Measurements from ENCODE around the gene DCAF15.

Gene DCAF15

DNA sequence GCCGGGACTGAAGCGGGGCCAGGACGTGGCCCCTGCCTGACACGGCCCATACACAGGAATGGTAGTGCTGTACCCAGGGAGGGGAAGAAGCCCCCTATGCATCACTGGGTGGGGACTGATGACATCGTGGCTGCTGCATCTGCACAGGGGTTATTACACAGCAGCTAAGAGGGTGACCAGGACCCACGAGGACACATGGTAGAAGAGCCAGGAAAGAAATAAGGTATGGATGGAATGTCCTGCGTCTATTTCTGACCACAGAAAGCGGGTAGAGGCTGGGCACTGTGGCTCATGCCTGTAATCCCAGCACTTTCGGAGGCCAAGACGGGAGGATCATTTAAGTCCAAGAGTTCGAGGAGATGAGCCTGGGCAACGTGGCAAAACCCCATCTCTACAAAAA is 24.1 kb downstream of the DCAF15 start:
- peak; percentile 45 for DNase-seq (ENCODE audit: low read depth)

DNA sequence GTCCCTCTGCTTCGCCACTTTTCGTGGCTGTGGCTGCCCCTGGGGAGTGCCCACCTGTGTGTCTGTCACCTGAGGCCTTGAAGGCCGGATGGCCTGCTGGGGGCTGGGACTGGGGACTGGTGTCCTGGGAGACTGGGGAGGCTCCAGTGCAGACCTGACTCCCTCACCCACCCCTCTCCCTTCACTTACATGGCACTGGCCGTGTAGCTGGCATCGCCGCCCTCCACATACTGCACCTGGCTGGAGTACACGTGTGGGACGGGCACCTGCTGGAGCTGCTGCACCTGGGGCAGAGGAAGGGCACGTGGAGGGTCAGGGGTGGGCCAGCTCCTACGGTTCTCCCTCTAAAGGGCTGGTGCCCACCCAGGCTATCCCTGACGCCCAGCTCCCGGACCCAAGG is 25.5 kb downstream of the DCAF15 start:
- no peak for DNase-seq (ENCODE audit: low read depth)

DNA sequence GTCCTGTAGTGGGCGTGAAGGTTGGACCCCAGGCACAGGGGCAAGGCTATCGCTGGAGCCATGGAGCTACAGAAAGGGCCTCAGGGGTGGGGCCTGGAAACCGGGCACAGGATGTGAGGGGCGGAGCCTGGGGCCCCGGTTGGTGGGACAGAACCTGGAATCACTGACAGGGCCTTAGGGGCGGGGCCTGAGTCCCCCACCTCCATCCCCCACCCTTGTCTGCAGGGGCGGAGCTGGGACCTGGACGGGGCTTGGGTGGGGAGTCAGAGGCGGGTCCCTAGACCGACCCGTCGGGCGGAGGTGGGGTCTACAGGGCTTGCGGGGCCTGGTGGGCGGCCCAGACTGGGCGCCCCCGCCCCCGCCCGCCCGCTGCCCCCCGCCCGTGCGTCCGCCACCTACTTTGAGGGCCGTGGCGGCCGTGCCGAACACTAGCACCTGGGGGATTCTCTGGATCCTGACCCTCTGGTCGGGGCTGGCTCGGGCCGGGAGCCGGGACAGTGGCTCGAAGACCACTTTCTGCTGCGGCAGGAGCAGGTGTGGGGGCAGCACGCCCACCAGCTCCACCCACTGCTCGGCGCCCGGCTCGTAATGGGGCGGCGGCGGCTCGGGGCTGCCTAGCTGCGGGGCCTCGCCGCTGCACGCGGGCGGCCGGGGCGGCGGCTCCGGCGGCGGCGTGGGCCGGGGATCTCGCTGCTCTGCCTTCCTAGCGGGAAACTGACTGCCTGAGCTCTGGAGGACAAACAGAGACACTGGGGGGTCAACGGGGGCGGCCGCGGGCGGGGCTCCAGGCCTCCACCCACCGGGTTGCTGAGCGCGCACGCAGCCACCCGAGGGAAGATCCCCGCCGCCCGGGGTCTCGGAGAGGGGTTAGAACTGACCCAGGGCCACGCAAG is 26.3 kb downstream of the DCAF15 start:
- peak; percentile 42 for DNase-seq (ENCODE audit: low read depth)

DNA sequence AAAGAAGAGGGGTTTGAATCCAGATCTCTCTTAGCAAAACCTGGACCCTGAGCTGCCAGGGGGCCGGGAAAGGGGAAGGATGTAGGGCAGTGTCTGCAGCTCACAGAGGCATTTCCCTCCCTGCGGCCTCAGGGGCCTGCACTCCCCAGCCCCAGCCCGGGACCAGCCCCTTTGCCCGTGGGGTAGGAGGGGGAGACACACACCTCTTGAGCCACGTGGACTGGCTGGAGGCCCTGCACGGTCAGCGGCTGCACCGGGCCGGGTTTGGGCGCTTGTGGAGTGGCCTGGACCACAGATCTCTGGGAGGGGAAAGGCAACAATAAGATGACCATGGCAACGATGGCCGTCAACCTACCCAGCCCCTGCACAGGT is 26.9 kb downstream of the DCAF15 start:
- no peak for DNase-seq (ENCODE audit: low read depth)

DNA sequence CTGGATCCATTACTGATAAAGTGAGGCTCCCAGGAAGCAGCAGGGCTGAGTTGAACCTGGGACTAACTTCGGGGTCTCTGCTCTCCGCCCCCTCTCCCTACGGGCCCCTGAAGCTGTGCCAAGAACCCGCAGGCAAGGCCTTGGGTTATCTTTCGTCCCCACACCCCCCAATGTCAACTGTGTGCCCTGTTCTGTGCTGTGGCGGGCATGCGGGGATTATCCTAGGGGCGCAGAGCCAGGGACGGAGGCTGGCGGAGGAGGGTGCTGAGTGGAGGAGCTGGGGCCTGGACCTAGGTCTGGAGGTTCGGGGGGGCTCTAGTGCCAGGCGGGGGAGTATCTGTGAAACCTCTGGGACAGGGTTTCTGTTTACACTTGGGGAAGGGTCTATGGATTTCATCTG is 27.4 kb downstream of the DCAF15 start:
- no peak for DNase-seq (ENCODE audit: low read depth)

DNA sequence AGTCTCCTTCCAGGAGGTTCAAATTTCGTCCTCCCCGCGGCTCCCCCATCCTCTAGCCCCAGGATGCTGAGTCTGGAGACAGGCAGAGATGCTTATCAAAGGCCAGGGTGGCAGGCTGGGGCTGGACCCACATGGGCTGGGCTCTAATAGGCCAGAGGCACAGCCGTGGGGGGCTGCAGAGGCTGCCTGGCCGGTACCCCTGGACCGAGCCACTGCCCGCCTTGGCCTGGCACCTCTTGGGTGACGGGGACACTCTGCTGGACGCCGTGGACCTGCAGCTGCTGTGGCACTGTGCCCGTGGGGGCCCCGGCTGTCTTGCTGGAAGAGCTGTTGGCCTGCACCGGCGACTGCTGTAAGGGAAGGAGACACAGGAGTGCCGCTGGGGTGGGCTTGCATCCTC is 28.0 kb downstream of the DCAF15 start:
- no peak for DNase-seq (ENCODE audit: low read depth)

DNA sequence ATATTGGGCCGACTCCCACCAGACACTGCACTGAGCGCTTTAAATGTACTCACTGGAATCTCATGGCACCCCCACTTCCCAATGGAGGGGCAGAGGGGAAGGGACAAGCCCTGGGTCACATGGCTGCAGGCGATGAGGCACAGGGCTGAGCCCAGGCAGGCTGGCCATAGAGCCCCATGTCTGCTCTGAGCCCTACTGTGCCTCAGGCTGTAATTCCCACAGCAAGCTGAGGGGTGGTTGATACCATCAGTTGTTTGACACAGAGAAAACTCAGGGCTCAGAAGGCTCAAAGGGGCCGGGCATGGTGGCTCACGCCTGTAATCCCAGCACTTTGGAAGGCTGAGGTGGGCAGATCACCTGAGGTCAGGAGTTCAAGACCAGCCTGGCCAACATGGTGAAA is 28.7 kb downstream of the DCAF15 start:
- no peak for DNase-seq (ENCODE audit: low read depth)

DNA sequence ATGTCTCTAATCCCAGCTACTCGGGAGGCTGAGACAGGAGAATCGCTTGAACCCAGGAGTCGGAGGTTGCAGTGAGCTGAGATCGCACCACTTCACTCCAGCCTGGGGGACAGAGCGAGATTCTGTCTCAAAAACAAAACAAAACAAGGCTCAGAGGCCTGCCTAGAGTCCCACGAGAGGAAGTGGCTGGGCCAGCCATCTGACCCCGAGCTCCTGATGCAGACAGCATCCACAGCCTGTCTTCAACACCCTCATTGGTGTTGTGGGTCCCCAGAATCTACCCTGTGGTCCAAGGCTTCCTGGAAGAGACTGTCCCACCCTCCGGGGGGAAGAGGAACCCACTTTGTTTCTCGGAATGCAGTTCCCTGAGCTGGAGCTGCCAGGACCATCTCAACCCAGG is 29.2 kb downstream of the DCAF15 start:
- no peak for DNase-seq (ENCODE audit: low read depth)

DNA sequence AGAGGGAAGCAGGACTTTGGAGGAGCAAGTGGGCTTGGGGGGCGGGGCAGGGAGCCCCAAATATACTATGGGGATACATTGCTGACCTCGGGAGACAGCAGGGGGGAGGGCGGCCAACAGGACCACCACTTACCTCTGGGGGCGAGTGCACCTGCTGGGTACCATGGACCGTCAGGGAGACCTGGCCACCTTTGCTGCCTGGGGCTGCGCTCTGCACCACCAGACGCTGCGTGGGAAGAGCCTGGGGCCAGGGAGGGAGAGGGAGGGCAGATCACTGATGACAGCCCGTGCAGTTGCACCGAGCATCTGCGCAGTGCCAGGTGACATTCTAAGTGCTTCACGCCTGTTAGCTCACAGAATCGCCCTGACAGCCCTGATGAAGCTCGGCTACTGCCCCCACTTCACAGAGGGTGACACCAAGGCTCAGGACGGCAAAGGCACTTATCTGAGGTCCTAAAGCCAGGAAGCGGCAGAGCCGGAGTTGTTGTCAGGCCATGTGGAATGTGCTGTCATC is 29.7 kb downstream of the DCAF15 start:
- DNase-seq (ENCODE audit: low read depth): no peak

DNA sequence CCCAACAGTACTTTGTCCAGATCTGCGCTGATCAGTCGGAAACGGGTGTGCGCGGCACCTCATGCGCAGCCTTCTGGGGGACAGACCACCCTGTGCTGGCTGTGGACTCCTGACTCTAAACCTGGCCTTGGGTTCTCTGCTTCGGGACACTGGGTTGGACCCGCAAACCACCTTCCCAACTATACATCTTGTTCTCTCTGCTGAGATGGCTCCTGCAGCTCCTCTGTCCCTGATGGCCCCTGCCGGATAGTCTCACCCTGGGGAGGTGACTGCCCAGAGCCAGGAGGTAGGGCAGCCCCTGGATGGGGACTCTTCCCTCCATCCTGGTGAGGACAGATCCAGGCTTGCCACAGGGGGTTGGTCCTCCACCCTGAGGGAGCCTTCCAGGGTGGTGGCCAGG is 30.5 kb downstream of the DCAF15 start:
- no peak for DNase-seq (ENCODE audit: low read depth)

DNA sequence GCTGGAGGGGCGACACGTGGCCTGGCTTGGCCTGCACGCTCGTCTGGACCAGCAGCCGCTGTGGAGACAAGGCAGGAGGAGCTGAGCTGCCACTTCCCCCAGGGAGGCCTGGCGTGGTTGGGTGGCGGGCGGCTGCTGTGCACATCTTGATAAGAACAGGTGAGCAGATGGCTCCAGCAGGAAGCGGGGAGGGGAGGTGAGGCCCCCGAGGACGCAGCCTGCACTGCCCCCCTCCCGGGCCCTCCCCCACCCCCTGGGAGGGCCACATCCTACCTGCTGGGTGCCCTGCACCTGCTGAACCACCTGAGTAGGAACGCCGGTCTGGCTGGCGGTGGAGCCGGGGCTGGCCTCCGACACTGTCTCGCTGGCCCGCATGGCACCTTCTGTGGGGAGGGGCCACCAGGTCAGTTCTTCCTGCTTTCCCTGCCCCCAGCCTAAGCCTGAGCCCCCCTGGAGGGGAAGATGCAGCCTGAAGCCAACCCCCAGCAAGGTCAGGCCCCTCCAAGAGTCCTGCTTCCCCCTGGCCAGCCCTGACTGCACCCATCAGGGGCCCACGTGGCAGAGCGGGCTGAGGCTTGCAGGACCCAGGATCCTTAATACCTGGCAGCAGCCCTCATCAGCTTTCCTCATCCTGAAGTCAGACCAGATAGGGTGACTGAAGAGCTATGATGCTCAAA is 31.0 kb downstream of the DCAF15 start:
- no peak for DNase-seq (ENCODE audit: low read depth)

DNA sequence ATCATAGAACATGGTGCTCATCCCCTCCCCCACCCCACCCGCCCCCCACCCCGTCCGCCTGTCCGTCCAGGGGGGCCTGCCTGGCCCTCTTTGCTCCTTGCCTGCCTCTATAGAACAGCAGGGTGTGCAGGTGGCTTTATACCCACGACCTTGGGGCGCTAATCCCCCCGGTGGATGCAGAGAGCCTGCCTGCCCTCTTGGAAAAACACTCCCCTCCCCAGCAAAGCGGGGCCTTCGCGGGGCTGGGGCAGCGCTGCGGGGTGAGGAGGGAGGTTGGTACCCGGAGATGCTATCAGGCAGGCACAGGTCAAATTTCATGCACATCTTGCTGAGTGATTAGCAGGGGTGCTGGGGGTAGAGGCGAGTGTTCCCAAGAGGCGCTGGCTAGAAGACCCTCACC is 31.9 kb downstream of the DCAF15 start:
- no peak for DNase-seq (ENCODE audit: low read depth)

DNA sequence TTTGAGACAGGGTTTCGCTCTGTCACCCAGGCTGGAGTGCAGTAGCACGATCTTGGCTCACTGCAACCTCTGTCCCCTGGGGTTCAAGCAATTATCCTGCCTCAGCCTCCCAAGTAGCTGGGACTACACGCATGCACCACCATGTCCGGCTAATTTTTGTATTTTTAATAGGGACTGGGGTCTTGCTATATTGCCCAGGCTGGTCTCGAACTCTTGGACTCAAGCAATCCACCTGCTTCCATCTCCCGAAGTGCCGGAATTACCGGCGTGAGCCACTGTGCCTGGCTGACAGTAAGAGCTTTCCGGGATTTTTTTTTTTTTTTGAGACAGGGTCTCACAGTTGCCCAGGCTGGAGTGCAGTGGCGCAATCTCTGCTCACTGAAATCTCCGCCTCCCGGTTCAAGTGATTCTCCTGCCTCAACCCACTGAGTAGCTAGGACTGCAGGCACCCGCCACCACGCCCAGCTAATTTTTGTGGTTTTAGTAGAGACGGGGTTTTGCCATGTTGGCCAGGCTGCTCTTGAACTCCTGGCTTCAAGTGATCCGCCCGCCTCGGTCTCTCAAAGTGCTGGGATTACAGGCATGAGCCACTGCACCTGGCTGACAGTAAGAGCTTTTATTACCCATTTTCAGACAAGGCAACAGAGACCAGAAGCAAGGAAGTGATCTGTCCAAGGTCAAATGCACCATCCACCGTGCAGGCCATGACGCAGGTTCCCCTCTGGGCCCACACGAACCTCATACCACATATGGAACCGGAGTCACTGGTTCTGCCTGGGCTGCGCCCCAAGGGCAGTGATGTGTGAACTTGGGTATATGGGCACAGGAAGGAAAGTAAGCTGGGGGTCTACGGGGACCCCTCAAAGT is 32.8 kb downstream of the DCAF15 start:
- no peak for DNase-seq (ENCODE audit: low read depth)

DNA sequence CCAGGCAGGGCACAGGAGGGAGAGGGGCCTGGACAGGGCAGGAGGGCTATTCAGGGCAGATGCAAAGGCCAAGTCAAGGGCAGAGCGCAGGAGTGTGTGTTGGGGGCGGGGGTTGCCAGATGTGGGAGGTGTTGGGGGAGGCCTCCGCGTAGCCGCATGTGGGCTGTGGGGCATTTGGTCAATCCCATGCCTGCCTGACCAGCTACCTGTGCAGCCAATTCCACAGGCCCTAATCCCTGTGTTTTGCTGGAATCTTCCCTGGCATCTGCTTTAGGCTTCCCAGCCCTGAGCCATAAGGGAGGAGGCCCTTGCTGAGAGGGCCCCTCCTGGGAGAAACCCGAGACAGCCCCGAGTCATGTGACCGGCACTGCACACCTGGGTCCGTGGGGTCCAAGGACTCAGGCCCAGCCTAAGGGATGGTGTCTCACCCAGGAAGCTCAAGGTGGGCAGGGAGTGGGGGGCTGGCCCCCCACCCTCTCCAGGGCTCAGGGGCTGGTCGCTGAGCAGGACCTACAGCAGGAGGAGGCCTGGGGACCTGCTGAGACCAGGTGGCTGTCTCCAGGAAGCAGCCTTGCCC is 33.5 kb downstream of the DCAF15 start:
- DNase-seq (ENCODE audit: low read depth): no peak

DNA sequence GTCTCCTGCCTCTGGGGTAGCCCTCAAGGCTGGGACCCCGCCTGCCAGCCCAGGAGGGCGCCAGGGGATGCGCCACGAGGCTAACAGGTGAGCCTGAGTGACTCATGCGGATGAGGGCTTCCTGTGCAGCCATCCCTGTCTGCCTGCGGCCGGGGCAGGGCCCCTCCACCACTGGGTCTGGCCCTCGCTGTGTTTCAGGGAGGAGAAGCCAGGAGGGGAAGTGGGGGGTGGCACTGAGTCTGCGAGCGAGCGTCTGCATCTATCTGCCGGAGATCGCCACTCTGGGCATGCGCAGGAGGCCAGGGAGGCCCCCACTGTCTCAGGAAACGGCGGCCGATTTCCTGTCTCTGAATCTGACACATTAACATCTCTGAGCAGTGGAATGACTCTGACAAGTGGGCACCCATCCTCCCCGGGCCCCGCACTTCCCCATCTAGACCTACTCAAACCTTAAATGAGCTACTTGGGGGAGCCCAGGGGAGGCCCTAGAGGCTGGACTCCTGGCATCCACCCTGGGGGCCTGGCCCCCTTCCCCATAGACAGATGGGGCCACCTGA is 34.1 kb downstream of the DCAF15 start:
- peak; percentile 88 for DNase-seq (ENCODE audit: low read depth)

DNA sequence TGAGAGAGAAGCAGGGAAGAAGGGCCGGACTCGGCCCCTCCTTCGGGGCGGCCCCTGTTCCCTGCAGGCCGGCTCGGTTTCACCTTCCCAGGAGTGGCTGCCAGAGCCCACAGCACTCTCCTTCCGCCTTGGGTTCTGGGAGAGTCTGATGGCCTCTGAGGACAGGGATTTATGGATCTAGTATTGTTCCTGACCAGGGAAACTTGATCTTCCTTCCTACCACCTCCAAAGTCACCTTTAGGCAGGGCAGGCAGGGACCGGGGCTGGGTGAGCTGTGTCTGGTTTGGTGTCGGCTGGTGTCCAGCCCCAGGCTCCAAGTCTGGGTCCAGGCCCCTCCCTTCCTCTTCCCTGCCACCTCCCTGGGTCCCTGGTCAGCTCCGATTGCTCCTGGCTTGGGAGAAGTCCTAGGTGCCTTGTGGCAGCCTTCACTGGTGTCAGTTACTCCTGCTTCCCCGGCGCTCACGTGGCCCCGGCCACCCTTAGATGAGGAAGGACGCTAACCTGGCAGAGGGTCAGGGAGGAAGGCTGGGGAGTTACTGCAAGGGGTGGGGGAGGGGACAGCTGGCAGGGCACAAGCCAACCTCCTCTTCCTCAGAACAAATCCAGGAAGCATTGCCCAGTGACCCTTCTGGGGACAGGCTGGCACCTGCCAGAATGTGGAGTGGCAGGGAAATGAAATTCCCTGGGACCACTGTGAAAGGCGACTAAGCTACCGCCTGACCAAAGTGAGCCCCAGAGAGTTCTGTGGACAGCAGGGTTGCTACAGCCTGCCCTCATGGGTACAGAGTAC is 35.0 kb downstream of the DCAF15 start:
- DNase-seq (ENCODE audit: low read depth): no peak

DNA sequence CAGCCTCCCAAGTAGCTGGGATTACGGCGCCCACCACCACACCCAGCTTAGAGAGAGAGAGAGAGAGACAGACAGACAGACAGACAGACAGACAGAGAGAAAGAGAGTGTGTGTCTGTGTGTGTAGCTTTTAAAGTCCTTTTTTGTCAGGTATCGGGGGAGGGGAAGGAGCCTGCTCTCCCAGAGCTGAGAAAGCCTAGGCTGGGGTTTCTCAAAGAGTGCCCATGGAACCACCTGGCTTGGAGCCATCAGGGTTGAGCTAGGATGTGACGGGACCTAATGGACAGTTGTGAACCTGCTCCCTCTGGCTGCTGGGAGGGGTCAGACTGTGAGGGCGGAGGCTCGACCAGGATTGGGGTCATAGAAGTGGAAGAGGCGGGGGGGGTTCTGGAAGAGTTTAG is 37.2 kb downstream of the DCAF15 start:
- no peak for DNase-seq (ENCODE audit: low read depth)

DNA sequence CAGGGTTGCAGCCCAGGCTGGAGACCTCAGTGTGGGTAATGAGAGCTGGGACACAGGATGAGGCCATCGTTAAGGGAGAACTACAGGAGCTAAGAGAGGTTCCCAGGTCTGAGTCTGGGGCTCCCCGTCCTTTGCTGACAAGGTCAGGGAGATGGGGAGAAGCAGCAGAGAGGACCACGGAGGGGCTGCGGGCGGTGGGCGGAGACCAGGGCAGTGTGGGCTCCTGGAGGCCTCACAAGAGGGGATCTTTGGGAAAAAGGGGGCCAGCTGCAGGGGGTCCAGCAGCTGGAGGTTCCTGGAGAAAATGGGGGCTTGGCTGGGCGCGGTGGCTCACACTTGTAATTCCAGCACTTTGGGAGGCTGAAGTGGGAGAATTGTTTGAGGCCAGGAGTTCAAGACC is 37.8 kb downstream of the DCAF15 start:
- DNase-seq (ENCODE audit: low read depth): no peak

DNA sequence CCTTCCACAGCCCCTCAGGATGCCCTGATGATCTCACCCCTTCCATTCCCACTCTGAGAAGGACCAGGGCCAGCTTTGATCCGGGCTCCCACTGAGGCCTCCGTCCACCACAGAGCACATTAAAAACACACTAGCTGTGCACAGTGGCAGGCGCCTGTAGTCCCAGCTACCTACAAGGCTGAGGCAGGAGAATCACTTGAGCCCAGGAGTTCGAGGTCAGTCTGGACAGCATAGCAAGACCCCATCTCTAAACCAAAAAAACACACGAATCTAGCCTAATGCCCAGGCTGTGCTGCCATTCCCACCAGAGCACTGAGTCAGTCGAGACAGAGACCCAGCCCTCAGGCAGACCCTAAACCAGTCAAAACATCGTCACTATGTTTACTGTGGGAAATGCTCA is 39.7 kb downstream of the DCAF15 start:
- no peak for DNase-seq (ENCODE audit: low read depth)

DNA sequence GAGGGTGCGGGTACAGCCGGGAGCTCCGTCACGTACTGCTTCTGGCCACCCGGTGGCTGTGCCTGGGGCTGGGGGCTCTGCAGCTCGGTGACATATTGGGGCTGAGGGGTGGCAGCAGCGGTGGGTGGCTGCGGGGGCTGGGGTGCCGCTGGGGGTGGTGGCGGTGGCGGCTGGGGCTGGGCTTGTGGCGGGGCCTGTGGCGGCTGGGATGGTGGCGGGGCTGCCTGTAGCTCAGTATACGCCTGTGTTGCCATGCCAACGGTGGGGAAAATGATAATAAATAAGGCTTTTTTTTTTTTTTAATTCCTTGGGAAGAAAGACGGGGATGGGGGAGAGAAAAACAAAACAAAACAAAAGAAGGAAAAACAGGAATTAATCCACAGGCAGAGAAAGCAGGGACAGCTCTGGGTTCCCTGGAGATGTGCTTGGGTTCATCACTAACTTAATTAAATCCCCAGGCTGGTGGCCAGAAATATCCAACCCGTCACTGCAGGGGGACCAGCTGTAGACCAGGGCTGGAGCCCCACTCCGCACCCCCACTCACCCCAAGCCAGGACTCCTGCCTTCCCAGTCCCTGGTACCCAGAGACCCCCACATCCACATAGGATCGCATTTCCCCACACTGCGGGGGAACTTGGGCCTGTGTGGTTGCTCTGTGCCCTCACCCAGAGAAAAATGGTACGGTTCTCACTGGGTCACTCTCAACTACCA is 41.4 kb downstream of the DCAF15 start:
- DNase-seq (ENCODE audit: low read depth): no peak

Measured in EH (cell line).